Measurements from ENCODE around the gene RTKN. TPM values are rescaled to one million over a fixed set of nuclear protein-coding genes. Genes with fewer than 3 reads are reported as not detected.
"Not testable (repeated sequence)": the region's sequence is repeated elsewhere in the genome, so short reads cannot be mapped to it uniquely, and the experiment has no call there.

Gene RTKN
- 27.5 TPM for total RNA-seq
- long read RNA-seq, transcript RTKN-202 (12 exons, 2,142 nt), result major isoform, 21 of 39 reads
- long read RNA-seq, partial matches to known transcripts, result 2 of 39 reads
- long read RNA-seq, other reads (novel, unspliced or antisense), result 9 of 39 reads

- Histone ChIP-seq H3K27me3 (ENCODE audit: low read depth) (peaks cover 17% of the 10 kb centered on the region), H3K36me3 (no peaks in the 10 kb centered on the region), H3K27ac (peak within 1 kb of the TSS; percentile 91), H3K4me3 (peak within 1 kb of the TSS; percentile 64), H3K4me1 (peaks cover 54% of the 10 kb centered on the region), H3K9me3 (no peaks in the 10 kb centered on the region)
- DNase-seq (peak; percentile 79), ATAC-seq (peak; percentile 85 to 87)
- TF ChIP-seq CTCF (IDR thresholded peaks at IDR 0.05), result no peak
- intact Hi-C loops (cut with DNase I), result no loop called here
Observed at GRCh38 chr2:74441690-74442482, at the start of gene RTKN. Gene RTKN, minus strand, starts transcription at chr2:74441937. Its CDS starts 121 bp downstream, at chr2:74441816.

GRCh38 chr2:74489906-74490305, 48.2 kb upstream of the RTKN start:
- ATAC-seq (no peak), DNase-seq (peak; percentile 22)
- Histone ChIP-seq H3K9me3 (no peaks in the 10 kb centered on the region), H3K27ac (no peak overlapping the region), H3K4me3 (no peak overlapping the region), H3K36me3 (peaks cover 85% of the 10 kb centered on the region), H3K27me3 (ENCODE audit: low read depth) (no peaks in the 10 kb centered on the region), H3K4me1 (no peaks in the 10 kb centered on the region)
- TF ChIP-seq CTCF (IDR thresholded peaks at IDR 0.05), result no peak
- intact Hi-C loops (cut with DNase I), result no loop called here

GRCh38 chr2:74488643-74489481, 47.1 kb upstream of the RTKN start:
- H3K4me3 ChIP-seq, result no peak overlapping the region
- H3K27ac ChIP-seq, result no peak overlapping the region
- TF ChIP-seq CTCF (IDR thresholded peaks at IDR 0.05), result no peak
- ATAC-seq (no peak), DNase-seq (peak; percentile 6)
- intact Hi-C loops (cut with DNase I), result no loop called here
- no peaks in the 10 kb centered on the region for H3K9me3 ChIP-seq
- H3K27me3 ChIP-seq (ENCODE audit: low read depth), result no peaks in the 10 kb centered on the region
- H3K4me1 ChIP-seq, result peaks cover 5% of the 10 kb centered on the region
- peaks cover 80% of the 10 kb centered on the region for H3K36me3 ChIP-seq

GRCh38 chr2:74486141-74486540, 44.4 kb upstream of the RTKN start:
- no peaks in the 10 kb centered on the region for H3K9me3 ChIP-seq
- DNase-seq (peak; percentile 4), ATAC-seq (no peak)
- no peak overlapping the region for H3K4me3 ChIP-seq
- H3K27me3 ChIP-seq (ENCODE audit: low read depth), result no peaks in the 10 kb centered on the region
- no peak overlapping the region for H3K27ac ChIP-seq
- H3K4me1 ChIP-seq, result peaks cover 21% of the 10 kb centered on the region
- intact Hi-C loops (cut with DNase I), result no loop called here
- no peak for TF ChIP-seq CTCF (IDR thresholded peaks at IDR 0.05)
- peaks cover 53% of the 10 kb centered on the region for H3K36me3 ChIP-seq

- DNase-seq, result peak; percentile 28
Observed at GRCh38 chr2:74483675-74484164, 42.0 kb upstream of the RTKN start.

More at GRCh38 chr2:74483675-74484164, 42.0 kb upstream of the RTKN start:
- intact Hi-C loops (cut with DNase I), result loop anchor here (2.0 kb wide), 1 partner anchor 103 kb away; no protein-coding TSS in a partner anchor
- not testable (repeated sequence) for H3K9me3 ChIP-seq; H3K27me3 ChIP-seq (ENCODE audit: low read depth); ATAC-seq
- Histone ChIP-seq H3K4me1 (peaks cover 32% of the 10 kb centered on the region), H3K27ac (peak overlapping the region; percentile 92), H3K4me3 (peak overlapping the region; percentile 98), H3K36me3 (peaks cover 56% of the 10 kb centered on the region)
